K562 (cell line): Measurements from ENCODE around the gene ARMC7. TPM values are rescaled to one million over a fixed set of nuclear protein-coding genes. Genes with fewer than 3 reads are reported as not detected.

Experiments used
- FOXJ2 ChIP-seq: fragments of 200-800 bp; sonication (Bioruptor generic); IDR thresholded peaks from 2 replicates; pipeline ENCODE4 v1.6.1; 2016; ENCODE audit warnings: missing genetic modification characterization, missing compliant biosample characterization
- HCFC1 ChIP-seq: IDR thresholded peaks from 2 replicates; pipeline ENCODE4 v1.6.1; 2012; ENCODE audit warnings: low read depth, low read length, improper control_type of control experiment
- KLF16 ChIP-seq: IDR thresholded peaks from 2 replicates; pipeline ENCODE4 v1.6.1; 2016; ENCODE audit warnings: antibody characterized with exemption
- NR4A1 ChIP-seq, 2 experiments: fragments of 250-450 bp in 1 of 2; fragments of 450-650 bp in 1 of 2; sonication (Bioruptor Pico) in 1 of 2; IDR thresholded peaks; 2 replicates each; pipeline versions ENCODE4 v1.4.0 to v1.6.1; 2016 to 2020; ENCODE audit warnings: mild to moderate bottlenecking in 2 of 2, missing compliant biosample characterization in 1 of 2, missing genetic modification characterization in 1 of 2, moderate library complexity in 1 of 2
- PHF20 ChIP-seq: fragments of 450-650 bp; IDR thresholded peaks from 2 replicates; pipeline ENCODE4 v1.6.1; 2018; ENCODE audit not compliant: partially characterized antibody
- POLR2A ChIP-seq: fragments of 450-650 bp; conservative IDR thresholded peaks from 2 replicates; pipeline ENCODE4 v1.6.1; 2016
- POLR2B ChIP-seq: fragments of 450-650 bp; IDR thresholded peaks from 2 replicates; pipeline ENCODE4 v1.6.1; 2018; ENCODE audit warnings: low read depth; ENCODE audit not compliant: partially characterized antibody
- SLC30A9 ChIP-seq: fragments of 250-450 bp; sonication (Bioruptor Pico); IDR thresholded peaks from 2 replicates; pipeline ENCODE4 v1.8.0; 2022; ENCODE audit warnings: mild to moderate bottlenecking, moderate library complexity
- YBX1 ChIP-seq: fragments of 450-650 bp; IDR thresholded peaks from 2 replicates; pipeline ENCODE4 v1.7.1; 2016; ENCODE audit warnings: mild to moderate bottlenecking
- ZNF41 ChIP-seq: fragments of 250-450 bp; sonication (Bioruptor Pico); conservative IDR thresholded peaks from 2 replicates; pipeline ENCODE4 v1.4.0; 2020; ENCODE audit warnings: mild to moderate bottlenecking
- polyA plus RNA-seq, 8 experiments: library from polyadenylated mRNA; depleted of rRNA in 4 of 8; stranded (reverse) in 5 of 8; unstranded in 3 of 8; fragments of >200 nt; fragmentation: Nextera tagmentation in 2 of 8; fragmentation: Illumina TruSeq in 1 of 8; extraction: Ambion mirVana in 2 of 8; extraction: Trizol in 1 of 8; gene quantifications; 2 replicates each; pipeline versions ENCODE4 v1.2.1 to v1.2.3, GENCODE V29; 2011 to 2014; ENCODE audit warnings: inconsistent platforms in 1 of 8, missing spikeins in 1 of 8
- total RNA-seq, 7 experiments: library from RNA; depleted of rRNA in 6 of 7; stranded (reverse); fragments of >200 nt in 6 of 7; fragmentation: Illumina TruSeq in 2 of 7; extraction: Trizol in 2 of 7; gene quantifications; 2 replicates each; pipeline versions ENCODE4 v1.2.1 to v1.2.3, GENCODE V29; 2011 to 2021; ENCODE audit warnings: low replicate concordance in 1 of 7
- TF ChIP-seq, protein P1 (sequence below): fragments of 200-800 bp; sonication (Bioruptor generic); IDR thresholded peaks from 2 replicates; pipeline ENCODE4 v1.6.1; 2017; ENCODE audit warnings: missing genetic modification characterization, missing compliant biosample characterization
- TF ChIP-seq, protein P2 (sequence below): fragments of 450-650 bp; IDR thresholded peaks from 2 replicates; pipeline ENCODE4 v1.6.1; 2016; ENCODE audit warnings: mild to moderate bottlenecking, moderate library complexity

The ARMC7 gene
- total and polyA plus RNA-seq, 9 of the 15 experiments (the other 6 are each of a cell fraction or from before 2014, with no cell fraction given): 1.4 to 15.2 (median 5.9) TPM

DNA sequence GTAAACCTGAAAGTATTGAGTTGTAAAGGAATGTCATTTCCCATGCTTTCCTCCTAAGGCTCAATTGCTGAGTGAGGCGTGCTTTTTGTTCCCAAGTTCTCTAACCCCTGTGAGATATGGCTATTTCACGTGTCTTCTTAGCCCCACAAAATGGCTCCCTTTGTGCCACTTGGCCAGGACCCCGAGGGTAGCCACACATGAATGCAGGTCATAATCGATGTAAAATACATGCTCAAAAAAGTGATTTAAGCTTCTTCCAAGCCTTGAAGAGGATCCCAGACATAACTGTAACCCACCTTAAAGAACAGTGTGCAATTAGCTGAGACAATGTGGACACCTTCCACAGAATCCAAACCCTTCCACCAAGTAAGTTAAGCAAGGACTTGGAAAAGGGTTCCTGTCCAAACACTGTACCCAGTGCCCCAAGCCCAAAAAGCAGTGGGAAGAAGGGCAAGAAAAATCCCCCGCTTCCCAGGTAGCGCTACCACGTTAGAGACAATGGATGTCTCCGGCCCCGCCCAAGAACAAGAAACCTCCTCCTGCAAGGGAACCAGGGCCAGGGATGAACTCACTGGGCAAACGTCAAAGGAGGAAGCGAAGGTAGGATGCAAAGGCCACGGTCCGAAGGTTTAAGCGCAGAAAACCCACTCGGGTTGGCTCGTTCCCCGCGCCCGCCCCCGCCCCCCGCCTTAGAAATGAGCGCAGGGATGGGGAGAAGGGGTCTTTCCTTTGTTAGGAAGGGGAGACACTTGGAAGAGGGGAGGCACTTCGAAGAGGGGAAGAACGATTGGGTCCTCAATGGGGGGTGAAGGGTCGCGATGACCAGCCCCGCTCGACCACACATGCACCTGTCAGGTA, 43.4 kb downstream of the ARMC7 start (continued):
- no peak for TF ChIP-seq KLF16
- TF ChIP-seq, protein P1, sequence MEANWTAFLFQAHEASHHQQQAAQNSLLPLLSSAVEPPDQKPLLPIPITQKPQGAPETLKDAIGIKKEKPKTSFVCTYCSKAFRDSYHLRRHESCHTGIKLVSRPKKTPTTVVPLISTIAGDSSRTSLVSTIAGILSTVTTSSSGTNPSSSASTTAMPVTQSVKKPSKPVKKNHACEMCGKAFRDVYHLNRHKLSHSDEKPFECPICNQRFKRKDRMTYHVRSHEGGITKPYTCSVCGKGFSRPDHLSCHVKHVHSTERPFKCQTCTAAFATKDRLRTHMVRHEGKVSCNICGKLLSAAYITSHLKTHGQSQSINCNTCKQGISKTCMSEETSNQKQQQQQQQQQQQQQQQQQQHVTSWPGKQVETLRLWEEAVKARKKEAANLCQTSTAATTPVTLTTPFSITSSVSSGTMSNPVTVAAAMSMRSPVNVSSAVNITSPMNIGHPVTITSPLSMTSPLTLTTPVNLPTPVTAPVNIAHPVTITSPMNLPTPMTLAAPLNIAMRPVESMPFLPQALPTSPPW: no peak
- TF ChIP-seq, protein P2, sequence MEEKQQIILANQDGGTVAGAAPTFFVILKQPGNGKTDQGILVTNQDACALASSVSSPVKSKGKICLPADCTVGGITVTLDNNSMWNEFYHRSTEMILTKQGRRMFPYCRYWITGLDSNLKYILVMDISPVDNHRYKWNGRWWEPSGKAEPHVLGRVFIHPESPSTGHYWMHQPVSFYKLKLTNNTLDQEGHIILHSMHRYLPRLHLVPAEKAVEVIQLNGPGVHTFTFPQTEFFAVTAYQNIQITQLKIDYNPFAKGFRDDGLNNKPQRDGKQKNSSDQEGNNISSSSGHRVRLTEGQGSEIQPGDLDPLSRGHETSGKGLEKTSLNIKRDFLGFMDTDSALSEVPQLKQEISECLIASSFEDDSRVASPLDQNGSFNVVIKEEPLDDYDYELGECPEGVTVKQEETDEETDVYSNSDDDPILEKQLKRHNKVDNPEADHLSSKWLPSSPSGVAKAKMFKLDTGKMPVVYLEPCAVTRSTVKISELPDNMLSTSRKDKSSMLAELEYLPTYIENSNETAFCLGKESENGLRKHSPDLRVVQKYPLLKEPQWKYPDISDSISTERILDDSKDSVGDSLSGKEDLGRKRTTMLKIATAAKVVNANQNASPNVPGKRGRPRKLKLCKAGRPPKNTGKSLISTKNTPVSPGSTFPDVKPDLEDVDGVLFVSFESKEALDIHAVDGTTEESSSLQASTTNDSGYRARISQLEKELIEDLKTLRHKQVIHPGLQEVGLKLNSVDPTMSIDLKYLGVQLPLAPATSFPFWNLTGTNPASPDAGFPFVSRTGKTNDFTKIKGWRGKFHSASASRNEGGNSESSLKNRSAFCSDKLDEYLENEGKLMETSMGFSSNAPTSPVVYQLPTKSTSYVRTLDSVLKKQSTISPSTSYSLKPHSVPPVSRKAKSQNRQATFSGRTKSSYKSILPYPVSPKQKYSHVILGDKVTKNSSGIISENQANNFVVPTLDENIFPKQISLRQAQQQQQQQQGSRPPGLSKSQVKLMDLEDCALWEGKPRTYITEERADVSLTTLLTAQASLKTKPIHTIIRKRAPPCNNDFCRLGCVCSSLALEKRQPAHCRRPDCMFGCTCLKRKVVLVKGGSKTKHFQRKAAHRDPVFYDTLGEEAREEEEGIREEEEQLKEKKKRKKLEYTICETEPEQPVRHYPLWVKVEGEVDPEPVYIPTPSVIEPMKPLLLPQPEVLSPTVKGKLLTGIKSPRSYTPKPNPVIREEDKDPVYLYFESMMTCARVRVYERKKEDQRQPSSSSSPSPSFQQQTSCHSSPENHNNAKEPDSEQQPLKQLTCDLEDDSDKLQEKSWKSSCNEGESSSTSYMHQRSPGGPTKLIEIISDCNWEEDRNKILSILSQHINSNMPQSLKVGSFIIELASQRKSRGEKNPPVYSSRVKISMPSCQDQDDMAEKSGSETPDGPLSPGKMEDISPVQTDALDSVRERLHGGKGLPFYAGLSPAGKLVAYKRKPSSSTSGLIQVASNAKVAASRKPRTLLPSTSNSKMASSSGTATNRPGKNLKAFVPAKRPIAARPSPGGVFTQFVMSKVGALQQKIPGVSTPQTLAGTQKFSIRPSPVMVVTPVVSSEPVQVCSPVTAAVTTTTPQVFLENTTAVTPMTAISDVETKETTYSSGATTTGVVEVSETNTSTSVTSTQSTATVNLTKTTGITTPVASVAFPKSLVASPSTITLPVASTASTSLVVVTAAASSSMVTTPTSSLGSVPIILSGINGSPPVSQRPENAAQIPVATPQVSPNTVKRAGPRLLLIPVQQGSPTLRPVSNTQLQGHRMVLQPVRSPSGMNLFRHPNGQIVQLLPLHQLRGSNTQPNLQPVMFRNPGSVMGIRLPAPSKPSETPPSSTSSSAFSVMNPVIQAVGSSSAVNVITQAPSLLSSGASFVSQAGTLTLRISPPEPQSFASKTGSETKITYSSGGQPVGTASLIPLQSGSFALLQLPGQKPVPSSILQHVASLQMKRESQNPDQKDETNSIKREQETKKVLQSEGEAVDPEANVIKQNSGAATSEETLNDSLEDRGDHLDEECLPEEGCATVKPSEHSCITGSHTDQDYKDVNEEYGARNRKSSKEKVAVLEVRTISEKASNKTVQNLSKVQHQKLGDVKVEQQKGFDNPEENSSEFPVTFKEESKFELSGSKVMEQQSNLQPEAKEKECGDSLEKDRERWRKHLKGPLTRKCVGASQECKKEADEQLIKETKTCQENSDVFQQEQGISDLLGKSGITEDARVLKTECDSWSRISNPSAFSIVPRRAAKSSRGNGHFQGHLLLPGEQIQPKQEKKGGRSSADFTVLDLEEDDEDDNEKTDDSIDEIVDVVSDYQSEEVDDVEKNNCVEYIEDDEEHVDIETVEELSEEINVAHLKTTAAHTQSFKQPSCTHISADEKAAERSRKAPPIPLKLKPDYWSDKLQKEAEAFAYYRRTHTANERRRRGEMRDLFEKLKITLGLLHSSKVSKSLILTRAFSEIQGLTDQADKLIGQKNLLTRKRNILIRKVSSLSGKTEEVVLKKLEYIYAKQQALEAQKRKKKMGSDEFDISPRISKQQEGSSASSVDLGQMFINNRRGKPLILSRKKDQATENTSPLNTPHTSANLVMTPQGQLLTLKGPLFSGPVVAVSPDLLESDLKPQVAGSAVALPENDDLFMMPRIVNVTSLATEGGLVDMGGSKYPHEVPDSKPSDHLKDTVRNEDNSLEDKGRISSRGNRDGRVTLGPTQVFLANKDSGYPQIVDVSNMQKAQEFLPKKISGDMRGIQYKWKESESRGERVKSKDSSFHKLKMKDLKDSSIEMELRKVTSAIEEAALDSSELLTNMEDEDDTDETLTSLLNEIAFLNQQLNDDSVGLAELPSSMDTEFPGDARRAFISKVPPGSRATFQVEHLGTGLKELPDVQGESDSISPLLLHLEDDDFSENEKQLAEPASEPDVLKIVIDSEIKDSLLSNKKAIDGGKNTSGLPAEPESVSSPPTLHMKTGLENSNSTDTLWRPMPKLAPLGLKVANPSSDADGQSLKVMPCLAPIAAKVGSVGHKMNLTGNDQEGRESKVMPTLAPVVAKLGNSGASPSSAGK: 0 out of 2 replicates have a peak, but pooled peaks have one; percentile 0
- no peak for TF ChIP-seq NR4A1 (CRISPR knock-in tag; IDR thresholded peaks at IDR 0.05)
- 0 out of 2 replicates have a peak, but pooled peaks have one; percentile 48 for TF ChIP-seq NR4A1 (tag; IDR thresholded peaks at IDR 0.05)
- peak; percentile 16 for TF ChIP-seq POLR2B
- no peak for TF ChIP-seq FOXJ2 (tag)
- TF ChIP-seq YBX1: no peak
- TF ChIP-seq SLC30A9: no peak
- TF ChIP-seq POLR2A: peak; percentile 35; the same call in 1 of the 2 replicates
- TF ChIP-seq ZNF41 (CRISPR knock-in tag): no peak
- no peak for TF ChIP-seq PHF20
- TF ChIP-seq HCFC1: no peak
